ENCODE results near the gene TMEM51. TPM values are rescaled to one million over a fixed set of nuclear protein-coding genes. Genes with fewer than 3 reads are reported as not detected.

The TMEM51 gene
- polyA plus RNA-seq, 1 experiment = 28.6 TPM

GRCh38 chr1:15211424-15211823 is 57.9 kb downstream of the TMEM51 start:
- ChIA-PET POLR2A (interaction anchor here (0.7 kb wide), 1 partner anchor 53 kb away, joined by 3 read pairs; no protein-coding TSS in a partner anchor), CTCF (interaction anchor here (0.6 kb wide), 1 partner anchor 104 kb away, joined by 4 read pairs; no protein-coding TSS in a partner anchor)
- H3K27ac ChIP-seq (ENCODE audit: low read depth, low read length) = no peak overlapping the region
- no peak for DNase-seq (ENCODE audit: low read depth, low spot score)
- H3K9me3 ChIP-seq (ENCODE audit: control insufficient read depth, insufficient read depth, low read length) = peaks cover 5% of the 10 kb centered on the region; the same call in 1 of the 2 replicates
- no peak overlapping the region for H3K4me3 ChIP-seq (ENCODE audit: low read depth, low read length)
- TF ChIP-seq CTCF (IDR thresholded peaks at IDR 0.05; ENCODE audit: low read depth, low read length) = no peak
- no peaks in the 10 kb centered on the region for H3K27me3 ChIP-seq (ENCODE audit: control insufficient read depth, insufficient read depth, low read length)

- ChIA-PET CTCF (interaction anchor here (0.6 to 0.9 kb wide), 3 partner anchors 28 to 111 kb away, joined by 3 to 4 read pairs (median 3); no protein-coding TSS in a partner anchor), POLR2A (interaction anchor here (1.3 kb wide), 1 partner anchor 54 kb away, joined by 4 read pairs; no protein-coding TSS in a partner anchor)
- Histone ChIP-seq H3K27me3 (ENCODE audit: control insufficient read depth, insufficient read depth, low read length) (no peaks in the 10 kb centered on the region), H3K4me3 (ENCODE audit: low read depth, low read length) (no peak overlapping the region), H3K9me3 (ENCODE audit: control insufficient read depth, insufficient read depth, low read length) (peaks cover 5% of the 10 kb centered on the region; the same call in 1 of the 2 replicates), H3K27ac (ENCODE audit: low read depth, low read length) (no peak overlapping the region)
- DNase-seq (ENCODE audit: low read depth, low spot score) = no peak
- no peak for TF ChIP-seq CTCF (IDR thresholded peaks at IDR 0.05; ENCODE audit: low read depth, low read length)
Observed at GRCh38 chr1:15212216-15212953, 58.8 kb downstream of the TMEM51 start.

GRCh38 chr1:15212954-15213291 is 59.4 kb downstream of the TMEM51 start:
- peaks cover 5% of the 10 kb centered on the region; the same call in 1 of the 2 replicates for H3K9me3 ChIP-seq (ENCODE audit: control insufficient read depth, insufficient read depth, low read length)
- no peak overlapping the region for H3K27ac ChIP-seq (ENCODE audit: low read depth, low read length)
- TF ChIP-seq CTCF (IDR thresholded peaks at IDR 0.05; ENCODE audit: low read depth, low read length) = no peak
- no peak for DNase-seq (ENCODE audit: low read depth, low spot score)
- CTCF ChIA-PET = interaction anchor here (0.6 to 1.8 kb wide), 3 partner anchors 59 to 111 kb away, joined by 3 to 5 read pairs (median 3); no protein-coding TSS in a partner anchor
- POLR2A ChIA-PET = interaction anchor here (0.6 to 1.3 kb wide), 2 partner anchors 46 to 54 kb away, joined by 3 to 4 read pairs; no protein-coding TSS in a partner anchor
- H3K4me3 ChIP-seq (ENCODE audit: low read depth, low read length) = no peak overlapping the region
- no peaks in the 10 kb centered on the region for H3K27me3 ChIP-seq (ENCODE audit: control insufficient read depth, insufficient read depth, low read length)

GRCh38 chr1:15213341-15213821 is 59.8 kb downstream of the TMEM51 start:
- peak overlapping the region; percentile 4; the same call in 1 of the 2 replicates for H3K4me3 ChIP-seq (ENCODE audit: low read depth, low read length)
- H3K27ac ChIP-seq (ENCODE audit: low read depth, low read length) = peak overlapping the region; percentile 73
- H3K27me3 ChIP-seq (ENCODE audit: control insufficient read depth, insufficient read depth, low read length) = no peaks in the 10 kb centered on the region
- ChIA-PET POLR2A (interaction anchor here (0.6 to 1.3 kb wide), 2 partner anchors 46 to 55 kb away, joined by 3 to 4 read pairs; no protein-coding TSS in a partner anchor), CTCF (interaction anchor here (0.6 to 1.8 kb wide), 3 partner anchors 58 to 110 kb away, joined by 3 to 5 read pairs (median 3); no protein-coding TSS in a partner anchor)
- peaks cover 5% of the 10 kb centered on the region; the same call in 1 of the 2 replicates for H3K9me3 ChIP-seq (ENCODE audit: control insufficient read depth, insufficient read depth, low read length)
- DNase-seq (ENCODE audit: low read depth, low spot score) = peak; percentile 32
- no peak for TF ChIP-seq CTCF (IDR thresholded peaks at IDR 0.05; ENCODE audit: low read depth, low read length)

All from AG04450 (cell line).